H1 (cell line): Measurements from ENCODE around the gene ARSK. TPM values are rescaled to one million over a fixed set of nuclear protein-coding genes. Genes with fewer than 3 reads are reported as not detected.

Experiments
- CEBPB ChIP-seq: IDR thresholded peaks from 2 replicates; pipeline ENCODE4 v1.6.1; 2012; ENCODE audit warnings: low read depth, low read length
- EGR1 ChIP-seq: IDR thresholded peaks from 2 replicates; pipeline ENCODE4 v1.6.1; 2011; ENCODE audit warnings: low read depth, low read length, borderline replicate concordance
- EP300 ChIP-seq, 2 experiments: IDR thresholded peaks; 1 replicate in 1 of 2; 2 replicates in 1 of 2; pipeline ENCODE4 v1.6.1; 2011 to 2012; ENCODE audit warnings: low read depth in 2 of 2, low read length in 2 of 2, mild to moderate bottlenecking in 2 of 2, borderline replicate concordance in 1 of 2, inconsistent platforms in 1 of 2, moderate library complexity in 1 of 2
- KDM1A ChIP-seq: fragments of 200-600, 300-600 bp; sonication (generic); IDR thresholded peaks from 2 replicates; pipeline ENCODE4 v1.7.1; 2016; ENCODE audit warnings: mild to moderate bottlenecking, low read length, borderline replicate concordance
- NANOG ChIP-seq: IDR thresholded peaks from 2 replicates; pipeline ENCODE4 v1.6.1; 2011; ENCODE audit warnings: low read length, low read depth, mild to moderate bottlenecking, inconsistent platforms; ENCODE audit not compliant: insufficient read depth, poor library complexity, severe bottlenecking
- PHF8 ChIP-seq: fragments of 200-600 bp; sonication (generic); conservative IDR thresholded peaks from 2 replicates; pipeline ENCODE4 v1.7.1; 2012; ENCODE audit warnings: low read depth, mild to moderate bottlenecking, inconsistent platforms, low read length, moderate library complexity
- SAP30 ChIP-seq: fragments of 300-600 bp; sonication (generic); IDR thresholded peaks from 2 replicates; pipeline ENCODE4 v1.7.1; 2012; ENCODE audit warnings: low read length, moderate library complexity, mild to moderate bottlenecking, inconsistent platforms; ENCODE audit not compliant: insufficient read depth, insufficient replicate concordance
- TEAD4 ChIP-seq: IDR thresholded peaks from 2 replicates; pipeline ENCODE4 v1.6.1; 2012; ENCODE audit warnings: low read depth, low read length, inconsistent platforms, mixed read lengths
- polyA plus RNA-seq, 7 experiments: library from polyadenylated mRNA; depleted of rRNA in 3 of 7; stranded (reverse) in 5 of 7; unstranded in 2 of 7; fragments of >200 nt in 5 of 7; fragments of 200-250 nt in 2 of 7; gene quantifications; 1 replicate in 5 of 7; 2 replicates in 1 of 7; 4 replicates in 1 of 7; pipeline versions ENCODE4 v1.2.1 to v1.2.3, GENCODE V29; 2011 to 2013; ENCODE audit warnings: missing spikeins in 2 of 7, mixed read lengths in 2 of 7
- total RNA-seq: library from RNA; stranded (reverse); fragmentation: NEBNext Ultra II Directional; extraction: Animal tissue kit (Norgen Biotek cat#: 25700); gene quantifications from 2 replicates; pipeline ENCODE4 v1.2.1, GENCODE V29; 2021
- TF ChIP-seq, protein P1 (sequence below): fragments of 300-600 bp; sonication (generic); IDR thresholded peaks from 2 replicates; pipeline ENCODE4 v1.7.1; 2012; ENCODE audit warnings: low read length, moderate library complexity, mild to moderate bottlenecking, inconsistent platforms; ENCODE audit not compliant: insufficient replicate concordance

ARSK gene
- total and polyA plus RNA-seq, 2 of the 8 experiments (the other 6 are each of a cell fraction or from before 2014, with no cell fraction given): 8.4 to 14.1 TPM

DNA sequence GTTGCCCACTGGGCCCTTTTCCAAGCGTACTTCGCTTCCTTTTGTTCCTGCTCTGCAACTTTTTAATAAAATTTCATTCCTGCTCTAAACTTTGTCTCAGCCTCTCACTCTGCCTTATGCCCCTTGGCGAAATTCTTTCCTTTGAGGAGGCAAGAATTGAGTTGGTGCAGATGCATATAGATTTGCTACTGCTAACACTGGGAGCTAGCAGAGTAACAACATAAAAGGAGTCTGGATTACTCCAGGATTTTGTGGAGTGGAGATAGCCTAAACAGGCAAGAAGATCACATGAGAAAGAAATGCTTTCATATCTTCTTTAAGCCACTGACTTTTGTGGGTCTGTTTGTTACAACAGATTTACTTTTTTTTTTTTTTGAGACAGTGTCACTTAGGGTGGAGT, 78.8 kb downstream of the ARSK start (continued):
- TF ChIP-seq, protein P1, sequence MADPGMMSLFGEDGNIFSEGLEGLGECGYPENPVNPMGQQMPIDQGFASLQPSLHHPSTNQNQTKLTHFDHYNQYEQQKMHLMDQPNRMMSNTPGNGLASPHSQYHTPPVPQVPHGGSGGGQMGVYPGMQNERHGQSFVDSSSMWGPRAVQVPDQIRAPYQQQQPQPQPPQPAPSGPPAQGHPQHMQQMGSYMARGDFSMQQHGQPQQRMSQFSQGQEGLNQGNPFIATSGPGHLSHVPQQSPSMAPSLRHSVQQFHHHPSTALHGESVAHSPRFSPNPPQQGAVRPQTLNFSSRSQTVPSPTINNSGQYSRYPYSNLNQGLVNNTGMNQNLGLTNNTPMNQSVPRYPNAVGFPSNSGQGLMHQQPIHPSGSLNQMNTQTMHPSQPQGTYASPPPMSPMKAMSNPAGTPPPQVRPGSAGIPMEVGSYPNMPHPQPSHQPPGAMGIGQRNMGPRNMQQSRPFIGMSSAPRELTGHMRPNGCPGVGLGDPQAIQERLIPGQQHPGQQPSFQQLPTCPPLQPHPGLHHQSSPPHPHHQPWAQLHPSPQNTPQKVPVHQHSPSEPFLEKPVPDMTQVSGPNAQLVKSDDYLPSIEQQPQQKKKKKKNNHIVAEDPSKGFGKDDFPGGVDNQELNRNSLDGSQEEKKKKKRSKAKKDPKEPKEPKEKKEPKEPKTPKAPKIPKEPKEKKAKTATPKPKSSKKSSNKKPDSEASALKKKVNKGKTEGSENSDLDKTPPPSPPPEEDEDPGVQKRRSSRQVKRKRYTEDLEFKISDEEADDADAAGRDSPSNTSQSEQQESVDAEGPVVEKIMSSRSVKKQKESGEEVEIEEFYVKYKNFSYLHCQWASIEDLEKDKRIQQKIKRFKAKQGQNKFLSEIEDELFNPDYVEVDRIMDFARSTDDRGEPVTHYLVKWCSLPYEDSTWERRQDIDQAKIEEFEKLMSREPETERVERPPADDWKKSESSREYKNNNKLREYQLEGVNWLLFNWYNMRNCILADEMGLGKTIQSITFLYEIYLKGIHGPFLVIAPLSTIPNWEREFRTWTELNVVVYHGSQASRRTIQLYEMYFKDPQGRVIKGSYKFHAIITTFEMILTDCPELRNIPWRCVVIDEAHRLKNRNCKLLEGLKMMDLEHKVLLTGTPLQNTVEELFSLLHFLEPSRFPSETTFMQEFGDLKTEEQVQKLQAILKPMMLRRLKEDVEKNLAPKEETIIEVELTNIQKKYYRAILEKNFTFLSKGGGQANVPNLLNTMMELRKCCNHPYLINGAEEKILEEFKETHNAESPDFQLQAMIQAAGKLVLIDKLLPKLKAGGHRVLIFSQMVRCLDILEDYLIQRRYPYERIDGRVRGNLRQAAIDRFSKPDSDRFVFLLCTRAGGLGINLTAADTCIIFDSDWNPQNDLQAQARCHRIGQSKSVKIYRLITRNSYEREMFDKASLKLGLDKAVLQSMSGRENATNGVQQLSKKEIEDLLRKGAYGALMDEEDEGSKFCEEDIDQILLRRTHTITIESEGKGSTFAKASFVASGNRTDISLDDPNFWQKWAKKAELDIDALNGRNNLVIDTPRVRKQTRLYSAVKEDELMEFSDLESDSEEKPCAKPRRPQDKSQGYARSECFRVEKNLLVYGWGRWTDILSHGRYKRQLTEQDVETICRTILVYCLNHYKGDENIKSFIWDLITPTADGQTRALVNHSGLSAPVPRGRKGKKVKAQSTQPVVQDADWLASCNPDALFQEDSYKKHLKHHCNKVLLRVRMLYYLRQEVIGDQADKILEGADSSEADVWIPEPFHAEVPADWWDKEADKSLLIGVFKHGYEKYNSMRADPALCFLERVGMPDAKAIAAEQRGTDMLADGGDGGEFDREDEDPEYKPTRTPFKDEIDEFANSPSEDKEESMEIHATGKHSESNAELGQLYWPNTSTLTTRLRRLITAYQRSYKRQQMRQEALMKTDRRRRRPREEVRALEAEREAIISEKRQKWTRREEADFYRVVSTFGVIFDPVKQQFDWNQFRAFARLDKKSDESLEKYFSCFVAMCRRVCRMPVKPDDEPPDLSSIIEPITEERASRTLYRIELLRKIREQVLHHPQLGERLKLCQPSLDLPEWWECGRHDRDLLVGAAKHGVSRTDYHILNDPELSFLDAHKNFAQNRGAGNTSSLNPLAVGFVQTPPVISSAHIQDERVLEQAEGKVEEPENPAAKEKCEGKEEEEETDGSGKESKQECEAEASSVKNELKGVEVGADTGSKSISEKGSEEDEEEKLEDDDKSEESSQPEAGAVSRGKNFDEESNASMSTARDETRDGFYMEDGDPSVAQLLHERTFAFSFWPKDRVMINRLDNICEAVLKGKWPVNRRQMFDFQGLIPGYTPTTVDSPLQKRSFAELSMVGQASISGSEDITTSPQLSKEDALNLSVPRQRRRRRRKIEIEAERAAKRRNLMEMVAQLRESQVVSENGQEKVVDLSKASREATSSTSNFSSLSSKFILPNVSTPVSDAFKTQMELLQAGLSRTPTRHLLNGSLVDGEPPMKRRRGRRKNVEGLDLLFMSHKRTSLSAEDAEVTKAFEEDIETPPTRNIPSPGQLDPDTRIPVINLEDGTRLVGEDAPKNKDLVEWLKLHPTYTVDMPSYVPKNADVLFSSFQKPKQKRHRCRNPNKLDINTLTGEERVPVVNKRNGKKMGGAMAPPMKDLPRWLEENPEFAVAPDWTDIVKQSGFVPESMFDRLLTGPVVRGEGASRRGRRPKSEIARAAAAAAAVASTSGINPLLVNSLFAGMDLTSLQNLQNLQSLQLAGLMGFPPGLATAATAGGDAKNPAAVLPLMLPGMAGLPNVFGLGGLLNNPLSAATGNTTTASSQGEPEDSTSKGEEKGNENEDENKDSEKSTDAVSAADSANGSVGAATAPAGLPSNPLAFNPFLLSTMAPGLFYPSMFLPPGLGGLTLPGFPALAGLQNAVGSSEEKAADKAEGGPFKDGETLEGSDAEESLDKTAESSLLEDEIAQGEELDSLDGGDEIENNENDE: no peak
- no peak for TF ChIP-seq TEAD4
- TF ChIP-seq NANOG: no peak
- TF ChIP-seq CEBPB: no peak
- no peak for TF ChIP-seq KDM1A
- no peak for TF ChIP-seq SAP30
- no peak for TF ChIP-seq EGR1
- TF ChIP-seq PHF8: no peak
- no peak for TF ChIP-seq EP300 (IDR thresholded peaks at IDR 0.05; ENCODE audit: borderline replicate concordance in 1 of 2, low read depth in 2 of 2, low read length in 2 of 2)
